Astrocyte (in vitro differentiated cells and primary cell): Measurements from ENCODE around the gene PAPPA2. TPM values are rescaled to one million over a fixed set of nuclear protein-coding genes. Genes with fewer than 3 reads are reported as not detected.

Experiments
- DNase-seq: peaks from one replicate; pipeline ENCODE4 v3.0.0-alpha.2; 2010; ENCODE audit warnings: low read depth
- FAIRE-seq: peaks from 2 replicates; lab custom pipeline; 2011; peaks lifted over from hg19 to GRCh38; lab: Jason Lieb, UNC
- H2AFZ ChIP-seq: 2 replicates; pipeline ENCODE4 v1.6.0; 2012; ENCODE audit warnings: low read depth, low read length, inconsistent platforms
- H3K27ac ChIP-seq: 2 replicates; pipeline ENCODE4 v1.5.1; 2011; ENCODE audit warnings: low read depth, low read length, inconsistent platforms
- H3K27me3 ChIP-seq: 2 replicates; pipeline ENCODE4 v1.6.0; 2011; ENCODE audit warnings: low read length, inconsistent platforms; ENCODE audit not compliant: insufficient read depth
- H3K36me3 ChIP-seq: 2 replicates; pipeline ENCODE4 v1.5.1; 2011; ENCODE audit warnings: low read length, inconsistent platforms; ENCODE audit not compliant: insufficient read depth
- H3K4me1 ChIP-seq: 2 replicates; pipeline ENCODE4 v1.5.1; 2011; ENCODE audit warnings: low read length, inconsistent platforms; ENCODE audit not compliant: insufficient read depth
- H3K4me2 ChIP-seq: 2 replicates; pipeline ENCODE4 v1.6.0; 2012; ENCODE audit warnings: low read length, inconsistent platforms
- H3K4me3 ChIP-seq: 2 replicates; pipeline ENCODE4 v1.5.1; 2011; ENCODE audit warnings: low read depth, mild to moderate bottlenecking, low read length, inconsistent platforms; ENCODE audit not compliant: insufficient read depth
- H3K79me2 ChIP-seq: 2 replicates; pipeline ENCODE4 v1.6.0; 2012; ENCODE audit warnings: mild to moderate bottlenecking, low read length, inconsistent platforms; ENCODE audit not compliant: insufficient read depth
- H3K9ac ChIP-seq: 2 replicates; pipeline ENCODE4 v1.6.0; 2012; ENCODE audit warnings: mild to moderate bottlenecking, low read length, inconsistent platforms
- H3K9me3 ChIP-seq: 2 replicates; pipeline ENCODE4 v1.5.1; 2012; ENCODE audit warnings: low read depth, mild to moderate bottlenecking, low read length, inconsistent platforms; ENCODE audit not compliant: insufficient read depth
- H4K20me1 ChIP-seq: 2 replicates; pipeline ENCODE4 v1.6.0; 2012; ENCODE audit warnings: low read length, inconsistent platforms; ENCODE audit not compliant: insufficient read depth
- H3K27ac Mint-ChIP-seq: one replicate; pipeline ENCODE4 v1.8.0; 2021; ENCODE audit warnings: mild to moderate bottlenecking, mixed read lengths; ENCODE audit not compliant: unreplicated experiment
- H3K27me3 Mint-ChIP-seq: one replicate; pipeline ENCODE4 v1.8.0; 2021; ENCODE audit warnings: low read depth, mixed read lengths; ENCODE audit not compliant: unreplicated experiment
- H3K36me3 Mint-ChIP-seq: one replicate; pipeline ENCODE4 v1.8.0; 2021; ENCODE audit warnings: low read depth, mixed read lengths; ENCODE audit not compliant: unreplicated experiment
- H3K4me1 Mint-ChIP-seq: one replicate; pipeline ENCODE4 v1.8.0; 2021; ENCODE audit warnings: low read depth, mixed read lengths; ENCODE audit not compliant: unreplicated experiment
- H3K4me3 Mint-ChIP-seq: one replicate; pipeline ENCODE4 v1.8.0; 2021; ENCODE audit warnings: mild to moderate bottlenecking, moderate library complexity, mixed read lengths; ENCODE audit not compliant: unreplicated experiment
- H3K9me3 Mint-ChIP-seq: one replicate; pipeline ENCODE4 v1.8.0; 2021; ENCODE audit warnings: mild to moderate bottlenecking, mixed read lengths; ENCODE audit not compliant: unreplicated experiment
- EZH2 ChIP-seq: IDR thresholded peaks from 2 replicates; pipeline ENCODE4 v1.6.1; 2012; ENCODE audit warnings: mild to moderate bottlenecking, low read length, inconsistent platforms; ENCODE audit not compliant: insufficient read depth
- total RNA-seq: library from RNA; stranded (reverse); gene quantifications from 2 replicates; pipeline ENCODE4 v1.2.1, GENCODE V29; 2021
- TF ChIP-seq, protein P1 (sequence below): IDR thresholded peaks from 2 replicates; pipeline ENCODE4 v1.5.1; 2011; ENCODE audit warnings: low read depth, mild to moderate bottlenecking, inconsistent platforms, low read length, moderate library complexity; ENCODE audit not compliant: insufficient read depth

PAPPA2 gene
- total RNA-seq, 1 donor from 2014 or later = 19.0 TPM

DNA sequence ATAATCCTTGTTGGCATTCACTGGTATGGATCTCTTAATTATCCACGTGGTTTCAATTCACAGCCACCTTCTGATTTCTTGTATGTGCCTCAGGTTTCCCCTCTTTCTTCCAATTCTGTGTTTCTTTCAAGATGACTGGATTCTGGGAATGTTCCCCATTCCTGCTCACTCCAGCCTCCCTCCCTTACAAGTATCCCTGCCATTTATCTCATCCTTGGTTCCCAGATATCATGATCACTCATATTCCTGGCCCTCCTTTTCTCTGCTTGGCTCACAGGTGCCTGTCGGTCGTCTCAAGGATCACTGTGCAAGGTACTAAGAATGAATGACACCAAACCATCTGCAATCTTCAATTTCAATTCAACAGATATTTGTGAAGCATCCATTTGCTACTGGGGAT lies 422.4 kb downstream of the PAPPA2 start:
- FAIRE-seq = no peak
- H3K36me3 Mint-ChIP-seq = no peaks in the 10 kb centered on the region
- no peak for DNase-seq
- H3K27ac ChIP-seq = no peak overlapping the region
- H3K4me3 ChIP-seq = no peak overlapping the region
- H3K4me1 ChIP-seq = no peaks in the 10 kb centered on the region
- no peaks in the 10 kb centered on the region for H3K36me3 ChIP-seq
- H3K4me3 Mint-ChIP-seq = no peak overlapping the region
- no peaks in the 10 kb centered on the region for H3K4me1 Mint-ChIP-seq
- no peaks in the 10 kb centered on the region for H3K27me3 ChIP-seq
- no peak overlapping the region for H3K4me2 ChIP-seq
- H3K9ac ChIP-seq = no peak overlapping the region
- no peaks in the 10 kb centered on the region for H3K9me3 Mint-ChIP-seq
- TF ChIP-seq, protein P1, sequence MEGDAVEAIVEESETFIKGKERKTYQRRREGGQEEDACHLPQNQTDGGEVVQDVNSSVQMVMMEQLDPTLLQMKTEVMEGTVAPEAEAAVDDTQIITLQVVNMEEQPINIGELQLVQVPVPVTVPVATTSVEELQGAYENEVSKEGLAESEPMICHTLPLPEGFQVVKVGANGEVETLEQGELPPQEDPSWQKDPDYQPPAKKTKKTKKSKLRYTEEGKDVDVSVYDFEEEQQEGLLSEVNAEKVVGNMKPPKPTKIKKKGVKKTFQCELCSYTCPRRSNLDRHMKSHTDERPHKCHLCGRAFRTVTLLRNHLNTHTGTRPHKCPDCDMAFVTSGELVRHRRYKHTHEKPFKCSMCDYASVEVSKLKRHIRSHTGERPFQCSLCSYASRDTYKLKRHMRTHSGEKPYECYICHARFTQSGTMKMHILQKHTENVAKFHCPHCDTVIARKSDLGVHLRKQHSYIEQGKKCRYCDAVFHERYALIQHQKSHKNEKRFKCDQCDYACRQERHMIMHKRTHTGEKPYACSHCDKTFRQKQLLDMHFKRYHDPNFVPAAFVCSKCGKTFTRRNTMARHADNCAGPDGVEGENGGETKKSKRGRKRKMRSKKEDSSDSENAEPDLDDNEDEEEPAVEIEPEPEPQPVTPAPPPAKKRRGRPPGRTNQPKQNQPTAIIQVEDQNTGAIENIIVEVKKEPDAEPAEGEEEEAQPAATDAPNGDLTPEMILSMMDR = no peak
- no peak for TF ChIP-seq EZH2
- H3K27me3 Mint-ChIP-seq = peaks cover 14% of the 10 kb centered on the region
- H4K20me1 ChIP-seq = no peaks in the 10 kb centered on the region
- no peaks in the 10 kb centered on the region for H3K79me2 ChIP-seq
- H3K27ac Mint-ChIP-seq = no peak overlapping the region
- H3K9me3 ChIP-seq = no peaks in the 10 kb centered on the region
- no peak overlapping the region for H2AFZ ChIP-seq

GRCh38 chr1:176885751-176886150 lies 422.8 kb downstream of the PAPPA2 start:
- peaks cover 14% of the 10 kb centered on the region for H3K27me3 Mint-ChIP-seq
- Histone ChIP-seq H3K79me2 (no peaks in the 10 kb centered on the region), H3K4me3 (no peak overlapping the region), H4K20me1 (no peaks in the 10 kb centered on the region), H3K4me1 (no peaks in the 10 kb centered on the region), H3K9ac (no peak overlapping the region), H3K27ac (no peak overlapping the region), H3K9me3 (no peaks in the 10 kb centered on the region), H3K36me3 (no peaks in the 10 kb centered on the region), H3K4me2 (no peak overlapping the region), H3K27me3 (no peaks in the 10 kb centered on the region), H2AFZ (no peak overlapping the region)
- FAIRE-seq (no peak), DNase-seq (no peak)
- H3K4me3 Mint-ChIP-seq = no peak overlapping the region
- H3K36me3 Mint-ChIP-seq = no peaks in the 10 kb centered on the region
- no peaks in the 10 kb centered on the region for H3K4me1 Mint-ChIP-seq
- TF ChIP-seq, protein P1 = no peak
- TF ChIP-seq EZH2 = no peak
- no peaks in the 10 kb centered on the region for H3K9me3 Mint-ChIP-seq
- H3K27ac Mint-ChIP-seq = no peak overlapping the region

GRCh38 chr1:176888471-176889032 lies 425.6 kb downstream of the PAPPA2 start:
- H3K27ac ChIP-seq = no peak overlapping the region
- H4K20me1 ChIP-seq = no peaks in the 10 kb centered on the region
- DNase-seq (no peak), FAIRE-seq (no peak)
- no peak overlapping the region for H3K4me3 ChIP-seq
- H3K36me3 ChIP-seq = no peaks in the 10 kb centered on the region
- no peaks in the 10 kb centered on the region for H3K4me1 Mint-ChIP-seq
- H3K27ac Mint-ChIP-seq = no peak overlapping the region
- H3K79me2 ChIP-seq = no peaks in the 10 kb centered on the region
- TF ChIP-seq EZH2 = no peak
- TF ChIP-seq, protein P1 = no peak
- no peak overlapping the region for H2AFZ ChIP-seq
- H3K9me3 ChIP-seq = no peaks in the 10 kb centered on the region
- H3K36me3 Mint-ChIP-seq = no peaks in the 10 kb centered on the region
- H3K4me3 Mint-ChIP-seq = no peak overlapping the region
- H3K9ac ChIP-seq = no peak overlapping the region
- H3K27me3 Mint-ChIP-seq = peaks cover 20% of the 10 kb centered on the region
- no peaks in the 10 kb centered on the region for H3K4me1 ChIP-seq
- no peak overlapping the region for H3K4me2 ChIP-seq
- H3K9me3 Mint-ChIP-seq = no peaks in the 10 kb centered on the region
- H3K27me3 ChIP-seq = no peaks in the 10 kb centered on the region
